Neuron (in vitro differentiated cells): ENCODE measurements around the gene TTF1.

Source experiments
- H2AFZ ChIP-seq: one replicate; pipeline ENCODE4 v1.6.1; 2013; ENCODE audit warnings: low read depth, mild to moderate bottlenecking, inconsistent platforms, low read length, moderate library complexity
- H3K27me3 ChIP-seq: one replicate; pipeline ENCODE4 v1.6.1; 2013; ENCODE audit warnings: low read length; ENCODE audit not compliant: insufficient read depth
- H3K36me3 ChIP-seq: one replicate; pipeline ENCODE4 v1.6.1; 2013; ENCODE audit warnings: low read length; ENCODE audit not compliant: insufficient read depth
- H3K4me1 ChIP-seq: one replicate; pipeline ENCODE4 v1.6.1; 2013; ENCODE audit warnings: low read length; ENCODE audit not compliant: insufficient read depth
- H3K4me3 ChIP-seq: 2 replicates; pipeline ENCODE4 v1.5.1; 2013; ENCODE audit warnings: mild to moderate bottlenecking, low read length, moderate library complexity
- H3K9me3 ChIP-seq: one replicate; pipeline ENCODE4 v1.6.1; 2013; ENCODE audit warnings: low read length

TTF1 gene, protein sequence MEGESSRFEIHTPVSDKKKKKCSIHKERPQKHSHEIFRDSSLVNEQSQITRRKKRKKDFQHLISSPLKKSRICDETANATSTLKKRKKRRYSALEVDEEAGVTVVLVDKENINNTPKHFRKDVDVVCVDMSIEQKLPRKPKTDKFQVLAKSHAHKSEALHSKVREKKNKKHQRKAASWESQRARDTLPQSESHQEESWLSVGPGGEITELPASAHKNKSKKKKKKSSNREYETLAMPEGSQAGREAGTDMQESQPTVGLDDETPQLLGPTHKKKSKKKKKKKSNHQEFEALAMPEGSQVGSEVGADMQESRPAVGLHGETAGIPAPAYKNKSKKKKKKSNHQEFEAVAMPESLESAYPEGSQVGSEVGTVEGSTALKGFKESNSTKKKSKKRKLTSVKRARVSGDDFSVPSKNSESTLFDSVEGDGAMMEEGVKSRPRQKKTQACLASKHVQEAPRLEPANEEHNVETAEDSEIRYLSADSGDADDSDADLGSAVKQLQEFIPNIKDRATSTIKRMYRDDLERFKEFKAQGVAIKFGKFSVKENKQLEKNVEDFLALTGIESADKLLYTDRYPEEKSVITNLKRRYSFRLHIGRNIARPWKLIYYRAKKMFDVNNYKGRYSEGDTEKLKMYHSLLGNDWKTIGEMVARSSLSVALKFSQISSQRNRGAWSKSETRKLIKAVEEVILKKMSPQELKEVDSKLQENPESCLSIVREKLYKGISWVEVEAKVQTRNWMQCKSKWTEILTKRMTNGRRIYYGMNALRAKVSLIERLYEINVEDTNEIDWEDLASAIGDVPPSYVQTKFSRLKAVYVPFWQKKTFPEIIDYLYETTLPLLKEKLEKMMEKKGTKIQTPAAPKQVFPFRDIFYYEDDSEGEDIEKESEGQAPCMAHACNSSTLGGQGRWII

DNA sequence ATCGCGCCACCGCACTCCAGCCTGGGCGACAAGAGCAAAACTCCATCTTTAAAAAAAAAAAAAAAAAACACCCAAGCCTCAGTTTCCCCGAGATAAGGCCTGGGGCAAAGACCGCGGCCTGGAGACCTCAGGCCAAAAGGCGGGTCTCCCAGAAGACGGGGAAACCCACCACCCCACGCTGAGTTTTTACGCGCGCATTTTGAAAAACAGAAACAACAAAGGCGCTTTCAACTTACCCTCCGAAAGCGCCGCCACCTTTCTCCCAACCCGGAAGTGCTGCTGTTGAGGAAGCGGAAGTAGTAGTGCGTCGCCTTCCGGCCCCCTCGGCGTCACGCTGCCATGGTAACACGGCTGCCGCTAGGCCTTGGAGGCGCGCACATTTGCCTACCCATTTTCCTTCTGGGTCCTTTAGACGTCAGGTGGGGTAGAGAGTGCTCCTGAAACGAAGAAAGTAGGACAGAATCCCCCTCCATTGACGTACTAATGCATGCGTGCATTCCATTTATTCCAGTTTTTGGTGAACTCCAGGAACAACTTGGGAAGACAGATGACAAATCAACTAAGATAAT is at the start of gene TTF1:
TTF1 (minus strand) TSS at position 287 of the 569 bp plus-strand sequence. CDS start 4,019 bp downstream, outside the sequence.
- Histone ChIP-seq H3K4me1 (peaks cover 29% of the 10 kb centered on the region), H3K9me3 (no peaks in the 10 kb centered on the region), H3K4me3 (peak within 1 kb of the TSS; percentile 94), H3K36me3 (peaks cover 20% of the 10 kb centered on the region), H2AFZ (peak within 1 kb of the TSS; percentile 33), H3K27me3 (peaks cover 21% of the 10 kb centered on the region)

DNA sequence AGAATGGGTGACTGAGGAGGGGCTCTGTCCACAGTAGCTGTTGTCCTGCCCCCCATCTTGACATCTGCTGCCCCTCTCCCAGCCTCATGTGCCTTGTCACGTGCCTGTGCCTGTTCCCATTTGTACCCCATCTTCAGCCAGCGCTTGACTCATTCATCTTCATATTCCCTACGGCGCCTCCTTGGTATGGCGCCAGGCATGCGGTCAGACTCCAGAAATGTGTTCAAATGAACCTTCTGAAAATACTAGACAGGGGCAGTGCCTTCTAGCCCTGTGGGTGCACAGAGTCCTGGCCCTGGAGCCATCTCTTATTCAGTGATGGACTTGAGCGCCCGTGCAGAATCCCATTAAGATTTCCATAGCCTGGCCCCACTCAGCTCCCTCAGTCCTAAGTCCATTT is 49.6 kb upstream of the TTF1 start:
- peaks cover 12% of the 10 kb centered on the region for H3K4me1 ChIP-seq
- no peaks in the 10 kb centered on the region for H3K36me3 ChIP-seq
- no peak overlapping the region for H3K4me3 ChIP-seq
- no peaks in the 10 kb centered on the region for H3K9me3 ChIP-seq
- H2AFZ ChIP-seq: no peak overlapping the region
- no peaks in the 10 kb centered on the region for H3K27me3 ChIP-seq

DNA sequence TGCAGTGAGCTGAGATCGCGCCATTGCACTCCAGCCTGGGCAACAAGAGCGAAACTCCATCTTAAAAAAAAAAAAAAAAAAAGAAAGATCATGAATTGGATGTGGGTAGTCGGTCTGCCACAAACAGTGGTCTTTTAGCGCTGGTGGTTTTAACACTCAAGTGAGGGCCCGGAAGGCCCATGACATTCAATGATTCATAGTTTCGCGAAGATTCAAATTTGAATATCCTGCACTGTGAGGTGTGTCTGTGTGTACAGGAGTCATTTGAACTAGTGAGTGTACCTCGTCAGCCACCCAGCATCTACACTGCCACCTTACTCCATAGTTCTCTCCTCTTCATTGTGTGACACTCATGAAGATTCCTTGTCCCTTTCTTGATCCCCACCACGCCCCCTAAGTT is 44.6 kb upstream of the TTF1 start:
- H3K4me3 ChIP-seq: no peak overlapping the region
- H3K27me3 ChIP-seq: peaks cover 6% of the 10 kb centered on the region
- H3K4me1 ChIP-seq: no peaks in the 10 kb centered on the region
- no peaks in the 10 kb centered on the region for H3K9me3 ChIP-seq
- H3K36me3 ChIP-seq: no peaks in the 10 kb centered on the region
- H2AFZ ChIP-seq: no peak overlapping the region

DNA sequence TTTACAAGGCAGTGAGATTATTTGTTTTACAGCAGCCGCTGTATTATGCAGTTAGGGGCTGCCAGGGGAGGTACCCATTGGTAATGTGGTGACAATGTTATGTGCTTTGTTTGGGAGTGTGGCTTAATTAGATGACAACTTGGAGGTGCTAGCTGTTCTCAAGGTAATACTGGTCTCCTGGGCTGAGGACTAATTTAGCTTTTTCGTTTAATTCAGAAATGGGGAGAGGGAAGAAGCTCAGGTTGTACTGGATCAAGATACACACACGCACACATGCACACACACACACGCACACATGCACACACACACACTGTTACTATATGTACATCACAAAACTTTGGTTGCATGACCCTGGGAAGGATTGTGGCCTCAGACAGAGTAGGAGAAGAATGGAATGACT is 41.3 kb upstream of the TTF1 start:
- Histone ChIP-seq H3K27me3 (peaks cover 6% of the 10 kb centered on the region), H3K36me3 (no peaks in the 10 kb centered on the region), H3K9me3 (no peaks in the 10 kb centered on the region), H2AFZ (no peak overlapping the region), H3K4me1 (no peaks in the 10 kb centered on the region), H3K4me3 (no peak overlapping the region)

DNA sequence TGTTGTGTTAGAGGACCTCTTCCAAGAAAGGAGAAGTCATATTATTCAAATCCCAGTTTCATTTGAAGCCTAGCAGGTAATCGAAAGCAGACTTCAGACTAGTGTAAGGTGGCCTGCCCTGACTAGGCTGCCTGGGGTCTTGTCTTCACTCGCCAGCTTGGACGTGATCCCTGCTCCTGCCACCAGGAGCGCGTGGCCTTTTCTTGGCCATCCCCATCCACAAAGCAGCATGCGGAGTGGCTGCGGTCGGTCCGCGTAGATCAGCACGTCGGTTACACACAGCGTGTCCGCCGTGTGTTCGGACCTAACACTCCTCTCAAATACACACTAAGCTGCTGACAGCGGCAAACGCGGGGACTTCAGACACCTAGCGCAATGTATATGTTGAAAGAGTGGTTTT is 40.7 kb upstream of the TTF1 start:
- peaks cover 6% of the 10 kb centered on the region for H3K27me3 ChIP-seq
- no peak overlapping the region for H2AFZ ChIP-seq
- no peak overlapping the region for H3K4me3 ChIP-seq
- no peaks in the 10 kb centered on the region for H3K4me1 ChIP-seq
- no peaks in the 10 kb centered on the region for H3K9me3 ChIP-seq
- H3K36me3 ChIP-seq: no peaks in the 10 kb centered on the region

DNA sequence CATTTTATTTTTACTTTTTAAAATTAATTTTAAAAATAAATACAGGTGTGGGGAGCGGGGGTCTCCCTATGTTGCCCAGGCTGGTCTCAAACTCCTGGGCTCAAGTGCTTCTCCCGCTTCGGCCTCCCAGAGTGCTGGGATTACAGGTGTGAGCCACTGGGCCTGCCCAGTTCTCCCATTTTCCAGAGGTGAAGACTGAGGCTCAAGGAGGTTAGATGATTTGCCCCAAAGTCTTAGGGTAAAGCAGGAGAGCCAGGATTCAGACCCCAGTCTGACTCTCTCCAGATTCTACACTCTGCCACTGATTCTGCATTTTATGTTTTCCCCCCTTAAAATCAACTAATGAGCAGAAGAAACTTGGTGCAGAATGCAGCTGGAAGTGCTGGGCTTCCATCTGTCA is 40.2 kb upstream of the TTF1 start:
- H3K9me3 ChIP-seq: no peaks in the 10 kb centered on the region
- no peaks in the 10 kb centered on the region for H3K36me3 ChIP-seq
- H3K27me3 ChIP-seq: peaks cover 6% of the 10 kb centered on the region
- no peak overlapping the region for H2AFZ ChIP-seq
- H3K4me1 ChIP-seq: no peaks in the 10 kb centered on the region
- H3K4me3 ChIP-seq: no peak overlapping the region

DNA sequence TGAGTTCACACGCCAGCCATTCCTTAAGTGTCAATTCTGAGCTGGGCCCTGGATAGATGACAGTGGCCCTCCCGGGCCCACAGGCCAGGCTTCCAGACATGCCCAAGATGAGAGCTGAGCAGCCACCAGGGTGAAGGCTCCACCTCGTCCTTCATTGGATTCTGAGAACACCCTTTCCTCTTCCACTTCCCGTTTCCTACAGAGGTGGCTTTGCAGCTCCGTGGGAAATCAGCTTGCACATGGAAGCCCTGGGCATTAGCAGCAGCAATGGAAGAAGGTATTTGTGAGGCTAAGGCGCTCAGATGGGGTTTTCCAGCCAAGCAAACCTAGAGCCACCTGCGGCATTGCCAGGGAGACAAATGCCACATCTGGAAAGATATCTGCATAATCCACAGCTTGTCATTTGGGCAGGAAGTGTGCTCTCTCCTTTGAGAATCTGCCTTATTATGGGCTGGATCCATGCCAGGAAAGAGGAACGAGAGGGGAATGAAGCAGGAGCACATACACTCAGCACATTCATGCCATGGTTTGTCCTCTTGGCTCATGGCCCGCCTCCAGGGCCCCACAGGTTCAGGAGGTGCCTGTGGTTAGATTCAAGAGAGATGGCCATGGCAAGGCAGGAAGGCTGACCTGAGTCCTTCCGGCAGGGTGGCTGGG is 37.4 kb upstream of the TTF1 start:
- peaks cover 11% of the 10 kb centered on the region for H3K4me1 ChIP-seq
- no peaks in the 10 kb centered on the region for H3K36me3 ChIP-seq
- H3K27me3 ChIP-seq: peaks cover 6% of the 10 kb centered on the region
- no peaks in the 10 kb centered on the region for H3K9me3 ChIP-seq
- H3K4me3 ChIP-seq: no peak overlapping the region
- H2AFZ ChIP-seq: no peak overlapping the region

DNA sequence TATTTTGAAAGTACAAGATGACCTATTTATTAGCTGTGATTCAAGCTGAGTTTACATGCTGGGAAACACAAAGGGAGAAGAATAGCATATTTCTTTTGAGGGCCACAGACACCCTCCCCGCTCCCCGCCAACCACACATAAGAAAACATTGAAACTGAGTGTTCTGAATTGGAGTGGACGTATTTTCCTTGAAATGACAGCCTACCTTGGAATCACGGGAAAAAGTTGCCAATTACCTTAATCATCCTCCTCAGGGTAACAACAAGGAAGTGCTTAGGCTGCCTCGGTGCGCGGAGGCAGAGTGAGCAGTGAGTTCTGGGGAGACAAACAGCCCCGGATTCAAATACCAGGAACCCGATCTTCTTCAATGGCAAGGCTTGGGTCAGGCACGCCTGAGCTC is 34.8 kb upstream of the TTF1 start:
- Histone ChIP-seq H2AFZ (no peak overlapping the region), H3K27me3 (no peaks in the 10 kb centered on the region), H3K4me1 (peaks cover 11% of the 10 kb centered on the region), H3K4me3 (no peak overlapping the region), H3K9me3 (no peaks in the 10 kb centered on the region), H3K36me3 (no peaks in the 10 kb centered on the region)

DNA sequence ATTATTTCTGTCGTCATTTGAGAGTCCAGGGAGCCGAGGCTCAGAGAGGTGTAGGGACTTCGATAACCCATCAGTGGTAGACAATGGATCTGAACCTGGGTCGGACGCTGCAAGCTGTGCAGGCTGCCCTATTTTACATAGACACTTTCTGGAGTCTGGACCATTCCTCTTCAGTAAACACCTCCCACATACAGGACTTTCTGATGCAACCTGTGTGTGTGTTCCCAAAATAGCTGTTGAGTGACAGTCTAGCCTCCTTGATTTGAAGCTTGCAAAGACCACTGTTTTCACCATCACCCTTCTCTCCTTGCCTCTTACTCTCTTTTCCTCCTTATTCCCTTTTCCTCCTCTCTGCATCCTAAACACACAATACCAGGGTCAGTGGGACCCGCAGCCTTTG is 34.1 kb upstream of the TTF1 start:
- Histone ChIP-seq H2AFZ (no peak overlapping the region), H3K9me3 (no peaks in the 10 kb centered on the region), H3K4me1 (peaks cover 11% of the 10 kb centered on the region), H3K4me3 (no peak overlapping the region), H3K36me3 (no peaks in the 10 kb centered on the region), H3K27me3 (no peaks in the 10 kb centered on the region)

DNA sequence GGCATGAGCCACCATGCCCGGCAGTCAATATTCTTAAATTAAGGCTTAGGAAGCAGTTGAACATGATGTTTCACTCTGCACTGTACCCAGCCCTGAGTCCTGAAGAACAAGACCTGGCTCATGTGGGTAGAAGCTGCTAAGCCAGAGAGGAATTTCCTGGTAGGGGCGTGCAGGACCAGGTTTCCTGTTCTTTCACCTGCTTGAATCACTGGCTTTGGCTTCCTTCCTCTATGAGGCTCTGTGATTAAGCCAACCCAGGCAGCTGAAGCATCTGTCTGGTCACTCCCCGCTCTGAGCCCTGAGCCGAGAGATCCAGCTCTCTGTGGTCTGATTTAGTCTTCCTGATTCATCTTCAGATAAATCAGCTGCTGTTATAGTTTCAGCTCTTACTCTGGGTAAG is 32.5 kb upstream of the TTF1 start:
- Histone ChIP-seq H3K9me3 (no peaks in the 10 kb centered on the region), H3K4me1 (peaks cover 11% of the 10 kb centered on the region), H3K36me3 (no peaks in the 10 kb centered on the region), H3K4me3 (no peak overlapping the region), H3K27me3 (no peaks in the 10 kb centered on the region), H2AFZ (no peak overlapping the region)

DNA sequence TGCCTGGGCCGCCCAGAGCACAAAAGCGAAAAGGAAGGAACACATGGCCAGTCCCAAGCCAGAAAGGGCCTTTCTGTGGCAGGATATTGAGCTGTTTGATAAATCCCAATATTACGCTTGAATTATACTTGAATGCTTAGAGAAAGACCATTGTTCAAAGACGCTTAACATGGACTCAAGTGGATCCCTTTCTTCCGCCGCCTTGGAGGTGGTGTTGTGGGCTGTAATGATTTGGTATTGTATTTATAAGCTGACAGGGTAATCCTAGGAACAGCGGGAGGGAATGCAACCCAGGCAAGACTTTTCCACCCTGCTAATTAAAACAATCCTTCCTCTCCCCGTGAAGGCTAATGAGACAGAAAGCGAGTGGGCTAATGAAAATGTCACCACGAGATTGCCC is 28.2 kb upstream of the TTF1 start:
- H3K4me3 ChIP-seq: no peak overlapping the region
- no peak overlapping the region for H2AFZ ChIP-seq
- no peaks in the 10 kb centered on the region for H3K9me3 ChIP-seq
- H3K27me3 ChIP-seq: peaks cover 6% of the 10 kb centered on the region
- no peaks in the 10 kb centered on the region for H3K36me3 ChIP-seq
- H3K4me1 ChIP-seq: no peaks in the 10 kb centered on the region

DNA sequence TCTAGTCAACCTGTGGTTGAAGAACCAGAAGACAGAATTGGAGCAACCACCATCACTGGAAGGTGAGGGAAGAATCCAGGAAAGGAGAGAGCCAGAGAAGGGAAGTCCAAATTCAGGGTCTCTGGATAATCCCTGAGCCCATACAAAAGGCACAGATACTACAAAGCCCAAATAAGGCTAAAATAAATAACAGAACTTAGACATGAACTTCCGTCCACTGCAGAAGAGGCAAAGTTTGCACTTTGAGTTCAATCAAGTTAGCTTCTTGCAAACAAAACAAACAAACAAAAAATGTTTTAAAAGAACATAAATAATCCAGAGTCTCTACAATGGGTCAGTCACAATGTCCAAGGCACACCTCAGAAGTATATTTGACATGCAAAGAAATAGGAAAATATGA is 24.4 kb upstream of the TTF1 start:
- Histone ChIP-seq H3K4me3 (no peak overlapping the region), H3K9me3 (no peaks in the 10 kb centered on the region), H3K4me1 (peaks cover 7% of the 10 kb centered on the region), H2AFZ (no peak overlapping the region), H3K27me3 (peaks cover 18% of the 10 kb centered on the region), H3K36me3 (no peaks in the 10 kb centered on the region)
